KMS-11 (cell line): ENCODE measurements around the gene ABTB2.

ENCODE experiments used
- H2AFZ ChIP-seq: fragments of 200-600 bp; sonication (generic); 2 replicates; pipeline ENCODE4 v1.6.1; 2016; ENCODE audit warnings: antibody characterized with exemption, mixed run types, low read depth
- H3K27ac ChIP-seq: fragments of 200-600 bp; sonication (generic); 2 replicates; pipeline ENCODE4 v1.6.1; 2016; ENCODE audit warnings: mild to moderate bottlenecking, mixed run types
- H3K27me3 ChIP-seq: fragments of 200-600 bp; sonication (generic); 2 replicates; pipeline ENCODE4 v1.6.1; 2017; ENCODE audit warnings: mild to moderate bottlenecking, low read depth, mixed run types, moderate library complexity; ENCODE audit not compliant: insufficient read depth
- H3K36me3 ChIP-seq: fragments of 200-600 bp; sonication (generic); 2 replicates; pipeline ENCODE4 v1.6.1; 2017; ENCODE audit warnings: mild to moderate bottlenecking, mixed run types; ENCODE audit not compliant: insufficient read depth
- H3K4me1 ChIP-seq: fragments of 200-600 bp; sonication (generic); 2 replicates; pipeline ENCODE4 v1.6.1; 2016; ENCODE audit warnings: mild to moderate bottlenecking, low read depth, mixed run types; ENCODE audit not compliant: poor library complexity, severe bottlenecking
- H3K4me2 ChIP-seq: fragments of 200-600 bp; sonication (generic); 2 replicates; pipeline ENCODE4 v1.7.0; 2016; ENCODE audit warnings: mild to moderate bottlenecking, mixed run types
- H3K4me3 ChIP-seq: fragments of 200-600 bp; sonication (generic); IDR thresholded peaks from 2 replicates; pipeline ENCODE4 v1.6.1; 2017; ENCODE audit warnings: low read depth, low read length, mixed read lengths; ENCODE audit not compliant: insufficient read depth
- H3K79me2 ChIP-seq: fragments of 200-600 bp; sonication (generic); 2 replicates; pipeline ENCODE4 v1.6.1; 2016; ENCODE audit warnings: low read depth, mixed run types; ENCODE audit not compliant: insufficient read depth
- H3K9ac ChIP-seq: fragments of 200-600 bp; sonication (generic); 2 replicates; pipeline ENCODE4 v1.6.1; 2016; ENCODE audit warnings: mild to moderate bottlenecking, mixed run types
- H4K20me1 ChIP-seq: fragments of 200-600 bp; sonication (generic); 2 replicates; pipeline ENCODE4 v1.6.1; 2016; ENCODE audit warnings: mild to moderate bottlenecking, mixed run types; ENCODE audit not compliant: insufficient read depth
- TF ChIP-seq, protein P1 (sequence below): fragments of 200-600 bp; sonication (generic); conservative IDR thresholded peaks from 2 replicates; pipeline ENCODE4 v1.6.1; 2017; ENCODE audit warnings: low read depth, mild to moderate bottlenecking, antibody characterized with exemption, low read length, moderate library complexity, mixed read lengths

ABTB2 gene

DNA sequence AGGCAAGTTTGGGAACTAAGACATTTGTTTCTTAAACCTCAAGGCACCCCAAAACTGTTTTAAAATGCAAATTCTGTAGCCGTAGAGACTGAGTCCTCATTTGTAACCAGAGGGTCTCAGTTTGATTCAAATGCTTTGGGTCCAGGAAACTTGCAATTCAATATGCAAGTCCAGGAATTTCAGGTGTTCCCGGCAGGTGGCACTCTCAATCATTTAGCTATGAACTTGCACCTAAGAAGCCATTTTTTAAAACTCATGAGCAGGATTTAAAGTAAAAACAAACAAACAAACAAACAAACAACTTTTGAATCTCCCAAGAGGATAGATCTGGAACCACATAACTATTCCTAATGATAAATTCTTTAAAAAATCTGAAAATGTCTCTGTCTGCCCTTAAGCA, 8.7 kb upstream of the ABTB2 start:
- no peak overlapping the region for H3K27ac ChIP-seq
- no peak overlapping the region for H3K9ac ChIP-seq
- no peaks in the 10 kb centered on the region for H4K20me1 ChIP-seq
- H3K4me2 ChIP-seq, result no peak overlapping the region
- no peak overlapping the region for H3K4me3 ChIP-seq
- no peaks in the 10 kb centered on the region for H3K36me3 ChIP-seq
- no peaks in the 10 kb centered on the region for H3K27me3 ChIP-seq
- peaks cover 6% of the 10 kb centered on the region for H3K4me1 ChIP-seq
- H2AFZ ChIP-seq, result no peak overlapping the region
- TF ChIP-seq, protein P1, sequence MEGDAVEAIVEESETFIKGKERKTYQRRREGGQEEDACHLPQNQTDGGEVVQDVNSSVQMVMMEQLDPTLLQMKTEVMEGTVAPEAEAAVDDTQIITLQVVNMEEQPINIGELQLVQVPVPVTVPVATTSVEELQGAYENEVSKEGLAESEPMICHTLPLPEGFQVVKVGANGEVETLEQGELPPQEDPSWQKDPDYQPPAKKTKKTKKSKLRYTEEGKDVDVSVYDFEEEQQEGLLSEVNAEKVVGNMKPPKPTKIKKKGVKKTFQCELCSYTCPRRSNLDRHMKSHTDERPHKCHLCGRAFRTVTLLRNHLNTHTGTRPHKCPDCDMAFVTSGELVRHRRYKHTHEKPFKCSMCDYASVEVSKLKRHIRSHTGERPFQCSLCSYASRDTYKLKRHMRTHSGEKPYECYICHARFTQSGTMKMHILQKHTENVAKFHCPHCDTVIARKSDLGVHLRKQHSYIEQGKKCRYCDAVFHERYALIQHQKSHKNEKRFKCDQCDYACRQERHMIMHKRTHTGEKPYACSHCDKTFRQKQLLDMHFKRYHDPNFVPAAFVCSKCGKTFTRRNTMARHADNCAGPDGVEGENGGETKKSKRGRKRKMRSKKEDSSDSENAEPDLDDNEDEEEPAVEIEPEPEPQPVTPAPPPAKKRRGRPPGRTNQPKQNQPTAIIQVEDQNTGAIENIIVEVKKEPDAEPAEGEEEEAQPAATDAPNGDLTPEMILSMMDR, result peak; percentile 52
- no peaks in the 10 kb centered on the region for H3K79me2 ChIP-seq

DNA sequence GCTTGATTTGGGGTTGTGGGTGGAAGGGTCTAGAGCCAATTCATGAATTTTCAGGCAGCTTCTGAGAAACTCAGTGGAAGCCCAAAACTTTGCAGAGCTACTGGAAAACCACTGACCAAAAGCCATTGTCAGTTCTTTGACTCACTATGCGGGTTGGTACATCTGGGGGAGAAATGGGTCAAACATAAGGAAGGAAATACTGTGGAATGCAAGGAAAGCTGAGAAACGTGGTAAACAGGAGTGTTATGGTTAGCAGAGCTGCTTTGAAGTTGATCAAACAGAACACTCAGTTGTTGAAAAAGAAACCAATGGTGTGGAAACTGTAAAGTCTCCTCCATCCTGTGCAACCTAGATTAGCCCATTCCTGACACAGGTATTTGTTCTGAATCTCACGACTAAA, 6.3 kb upstream of the ABTB2 start:
- Histone ChIP-seq H3K27me3 (no peaks in the 10 kb centered on the region), H3K36me3 (no peaks in the 10 kb centered on the region), H3K4me3 (no peak overlapping the region), H3K27ac (no peak overlapping the region), H3K9ac (no peak overlapping the region), H4K20me1 (no peaks in the 10 kb centered on the region), H3K4me1 (peaks cover 3% of the 10 kb centered on the region), H3K4me2 (no peak overlapping the region), H2AFZ (no peak overlapping the region), H3K79me2 (no peaks in the 10 kb centered on the region)
- TF ChIP-seq, protein P1, result no peak

DNA sequence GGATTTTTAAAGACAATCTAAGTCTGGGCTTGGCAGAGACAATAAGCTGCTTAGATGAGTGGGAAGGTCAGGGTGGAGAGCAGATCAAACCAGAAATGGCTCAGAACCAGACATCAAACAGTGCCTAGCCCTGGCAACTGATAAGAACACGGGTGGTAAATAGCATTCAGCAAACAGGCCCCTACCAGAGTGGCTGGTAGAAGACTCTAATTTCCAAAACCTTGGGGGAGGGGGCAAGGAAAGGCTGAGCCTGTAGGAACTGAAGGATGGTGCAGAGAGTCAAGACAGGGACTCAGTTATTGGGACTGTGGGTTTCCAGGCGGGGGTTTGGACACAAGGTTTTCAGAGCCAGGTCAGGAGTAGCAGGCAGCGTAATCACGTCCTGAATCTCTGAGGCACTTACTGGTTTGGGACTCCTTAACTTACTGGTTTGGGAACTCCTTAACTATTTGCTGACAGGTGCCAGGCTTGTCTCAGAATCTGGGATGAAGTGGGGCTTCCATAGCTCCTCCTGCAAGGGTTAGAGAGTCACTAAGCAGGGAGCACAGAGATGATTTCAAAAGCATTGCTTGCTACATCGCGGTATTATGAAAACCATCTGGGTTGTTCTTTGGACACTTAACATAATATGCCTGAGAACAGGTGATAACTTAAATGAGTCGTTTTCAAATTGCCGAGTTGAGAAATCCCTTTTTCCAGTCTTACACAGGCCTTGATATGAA, 5.7 kb upstream of the ABTB2 start:
- Histone ChIP-seq H3K4me2 (no peak overlapping the region), H2AFZ (no peak overlapping the region), H3K27me3 (no peaks in the 10 kb centered on the region), H3K9ac (no peak overlapping the region), H4K20me1 (no peaks in the 10 kb centered on the region), H3K4me1 (peaks cover 3% of the 10 kb centered on the region), H3K4me3 (no peak overlapping the region), H3K36me3 (no peaks in the 10 kb centered on the region), H3K27ac (no peak overlapping the region), H3K79me2 (no peaks in the 10 kb centered on the region)
- TF ChIP-seq, protein P1, result no peak

DNA sequence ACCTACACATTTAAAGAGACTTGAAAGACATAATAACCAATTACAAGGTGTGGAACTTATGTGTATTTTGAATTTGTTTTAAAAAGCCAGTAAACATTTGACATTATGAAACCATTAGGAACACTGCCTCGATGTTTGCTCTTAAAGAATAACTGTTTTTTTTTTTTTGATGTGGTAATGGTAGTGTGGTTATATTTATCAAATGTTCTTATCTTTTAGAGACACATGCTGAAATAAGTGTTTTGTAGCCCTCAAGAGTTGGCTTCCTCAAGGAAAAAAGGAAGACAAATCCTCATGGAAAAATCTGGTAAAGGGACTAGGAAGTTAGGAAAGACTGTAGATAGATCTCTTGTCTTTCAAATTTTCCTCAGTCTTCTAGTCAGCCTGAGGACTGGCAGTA, 2.2 kb upstream of the ABTB2 start:
- no peaks in the 10 kb centered on the region for H3K27me3 ChIP-seq
- H3K4me3 ChIP-seq, result no peak overlapping the region
- H3K9ac ChIP-seq, result no peak overlapping the region
- no peaks in the 10 kb centered on the region for H4K20me1 ChIP-seq
- H3K79me2 ChIP-seq, result no peaks in the 10 kb centered on the region
- no peak overlapping the region for H2AFZ ChIP-seq
- H3K27ac ChIP-seq, result no peak overlapping the region
- TF ChIP-seq, protein P1, result no peak
- no peak overlapping the region for H3K4me2 ChIP-seq
- no peaks in the 10 kb centered on the region for H3K36me3 ChIP-seq
- H3K4me1 ChIP-seq, result peaks cover 20% of the 10 kb centered on the region
